ENCODE measurements around the gene HELZ. TPM values are rescaled to one million over a fixed set of nuclear protein-coding genes. Genes with fewer than 3 reads are reported as not detected.

The HELZ gene
- total and polyA plus RNA-seq, 2 donors (not counting 3 experiments of a cell fraction or from before 2014, with no cell fraction given): 8.0 to 47.3 TPM

DNA sequence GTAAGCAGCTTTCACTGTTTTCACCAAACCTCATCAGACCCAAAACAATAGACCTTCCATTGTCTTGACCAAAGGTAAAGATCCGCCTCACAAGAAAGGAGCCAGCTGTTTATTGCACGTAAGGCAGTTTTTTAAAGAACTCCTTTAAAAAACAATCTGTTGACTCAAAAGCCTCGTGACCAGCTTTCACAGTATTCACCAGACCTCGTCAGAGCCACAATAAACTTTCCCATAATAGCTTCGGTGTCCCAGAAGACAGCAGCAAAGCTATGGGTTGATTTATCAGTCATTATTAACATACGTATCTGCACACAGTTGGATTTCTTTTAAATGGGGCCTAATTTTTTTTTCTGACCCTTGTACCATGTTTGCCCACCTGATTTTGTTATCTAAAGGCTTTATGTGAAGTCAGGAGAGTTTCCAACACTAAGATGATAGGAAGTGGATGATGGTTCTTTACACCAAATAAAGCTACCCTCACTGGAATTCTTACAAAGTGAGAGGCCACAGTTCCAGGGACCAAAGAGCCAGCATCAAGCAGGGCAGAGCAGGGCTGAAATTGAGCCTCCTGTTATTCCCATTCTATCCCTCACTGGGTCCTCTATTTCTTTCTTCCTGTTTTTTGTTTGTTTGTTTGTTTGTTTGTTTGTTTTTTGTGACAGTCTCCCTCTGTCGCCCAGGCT, 17.6 kb upstream of the HELZ start:
- H3K9me1 ChIP-seq (replicated peaks; ENCODE audit: control insufficient read depth, extremely low read depth, insufficient read depth, low read length): no peaks in the 10 kb centered on the region
- H3K9ac ChIP-seq (replicated peaks; ENCODE audit: extremely low read depth, insufficient read depth, low read length): no peak overlapping the region
- H2AFZ ChIP-seq (ENCODE audit: low read depth, low read length): no peak overlapping the region
- H3K79me2 ChIP-seq (ENCODE audit: control insufficient read depth, insufficient read depth, low read length): no peaks in the 10 kb centered on the region
- no peaks in the 10 kb centered on the region for H3K27me3 ChIP-seq (ENCODE audit: control insufficient read depth in 2 of 2, insufficient read depth in 2 of 2, low read length in 2 of 2)
- no peak for DNase-seq (ENCODE audit: low read depth, low spot score)
- H3K4me2 ChIP-seq (ENCODE audit: insufficient read depth, low read length): no peak overlapping the region
- dilution Hi-C loops (cut with MboI; ENCODE audit: extremely low pct_ligation_motif_present, low sequenced_read_pairs) (no loop called here), intact Hi-C loops (cut with micrococcal nuclease) (no loop called here)
- no peak for FAIRE-seq
- H3K9me3 ChIP-seq (replicated peaks; ENCODE audit: control insufficient read depth, insufficient read depth, low read length): no peaks in the 10 kb centered on the region
- no peaks in the 10 kb centered on the region for H4K20me1 ChIP-seq (replicated peaks; ENCODE audit: control insufficient read depth, extremely low read depth, insufficient read depth, low read length)
- CTCF ChIA-PET: interaction anchor here (0.8 to 1.6 kb wide), 5 partner anchors 16 to 41 kb away, joined by 3 to 5 read pairs (median 3); no protein-coding TSS in a partner anchor
- POLR2A ChIA-PET: no interaction called here
- no peaks in the 10 kb centered on the region for H3K36me3 ChIP-seq (ENCODE audit: control insufficient read depth in 2 of 2, extremely low read depth in 1 of 2, insufficient read depth in 2 of 2, low read length in 2 of 2)
- no peak overlapping the region for H3K4me3 ChIP-seq (replicated peaks in 1 of 3; ENCODE audit: insufficient read depth in 1 of 3, low read depth in 1 of 3, low read length in 3 of 3)
- no TSS peak for BruUV-seq (replicated peaks)
- no peak overlapping the region for H3K27ac ChIP-seq (ENCODE audit: insufficient read depth, low read depth, low read length)
- TF ChIP-seq EZH2 (IDR thresholded peaks at IDR 0.05; ENCODE audit: borderline replicate concordance, low read depth, low read length, severe bottlenecking) (no peak), POLR2AphosphoS5 (IDR thresholded peaks at IDR 0.05; ENCODE audit: insufficient read depth, low read depth, low read length) (no peak), MYC (IDR thresholded peaks at IDR 0.05; ENCODE audit: low read depth, low read length) (no peak), MAX (IDR thresholded peaks at IDR 0.05; ENCODE audit: insufficient read depth, insufficient read length) (no peak), POLR2A (IDR thresholded peaks at IDR 0.05; ENCODE audit: low read depth, low read length) (no peak), JUN (IDR thresholded peaks at IDR 0.05; ENCODE audit: borderline replicate concordance, insufficient read depth, insufficient read length, low read depth) (no peak), FOS (IDR thresholded peaks at IDR 0.05; ENCODE audit: borderline replicate concordance, insufficient read depth, low read length) (no peak), CTCF (IDR thresholded peaks at IDR 0.05; ENCODE audit: extremely low read depth in 1 of 2, insufficient read depth in 1 of 2, low read depth in 1 of 2, low read length in 2 of 2) (no peak), GATA2 (IDR thresholded peaks at IDR 0.05; ENCODE audit: insufficient read depth, insufficient read length, low read depth, low read length) (no peak)
- peaks cover 12% of the 10 kb centered on the region for H3K4me1 ChIP-seq (ENCODE audit: control insufficient read depth, extremely low read depth, insufficient read depth, low read length)
